ENCODE results near the gene OR1D5. TPM values are rescaled to one million over a fixed set of nuclear protein-coding genes. Genes with fewer than 3 reads are reported as not detected.

The OR1D5 gene
- total RNA-seq, 2 experiments from 2014 or later, result not detected

DNA sequence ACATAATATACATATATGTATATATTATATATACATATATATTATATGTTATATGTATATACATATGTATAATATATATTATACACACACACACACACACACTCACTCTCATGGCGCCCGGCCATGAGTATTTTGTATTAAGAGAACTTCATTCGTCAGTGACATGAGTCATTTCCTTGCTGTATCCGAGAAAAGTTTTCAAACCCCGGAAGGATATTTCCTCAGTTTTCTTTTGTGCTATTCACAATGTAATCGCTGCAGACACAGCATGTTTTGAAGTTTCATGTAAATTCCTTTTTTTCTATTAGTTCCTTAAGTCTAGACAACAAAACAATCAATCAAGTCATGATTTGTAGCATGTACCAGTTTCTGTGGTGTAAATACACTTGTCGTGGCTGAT, 33.3 kb downstream of the OR1D5 start:
- Mint-ChIP-seq H3K4me1 (ENCODE audit: low read depth) (no peaks in the 10 kb centered on the region), H3K4me3 (no peak overlapping the region), H3K27me3 (no peaks in the 10 kb centered on the region), H3K36me3 (peaks cover 9% of the 10 kb centered on the region), H3K27ac (no peak overlapping the region), H3K9me3 (no peaks in the 10 kb centered on the region)
- ChIA-PET CTCF (interaction anchor here (0.6 kb wide), 1 partner anchor 201 kb away, joined by 3 read pairs; no protein-coding TSS in a partner anchor), POLR2A (no interaction called here)
- intact Hi-C loops (cut with micrococcal nuclease), result no loop called here
- DNase-seq, result no peak

DNA sequence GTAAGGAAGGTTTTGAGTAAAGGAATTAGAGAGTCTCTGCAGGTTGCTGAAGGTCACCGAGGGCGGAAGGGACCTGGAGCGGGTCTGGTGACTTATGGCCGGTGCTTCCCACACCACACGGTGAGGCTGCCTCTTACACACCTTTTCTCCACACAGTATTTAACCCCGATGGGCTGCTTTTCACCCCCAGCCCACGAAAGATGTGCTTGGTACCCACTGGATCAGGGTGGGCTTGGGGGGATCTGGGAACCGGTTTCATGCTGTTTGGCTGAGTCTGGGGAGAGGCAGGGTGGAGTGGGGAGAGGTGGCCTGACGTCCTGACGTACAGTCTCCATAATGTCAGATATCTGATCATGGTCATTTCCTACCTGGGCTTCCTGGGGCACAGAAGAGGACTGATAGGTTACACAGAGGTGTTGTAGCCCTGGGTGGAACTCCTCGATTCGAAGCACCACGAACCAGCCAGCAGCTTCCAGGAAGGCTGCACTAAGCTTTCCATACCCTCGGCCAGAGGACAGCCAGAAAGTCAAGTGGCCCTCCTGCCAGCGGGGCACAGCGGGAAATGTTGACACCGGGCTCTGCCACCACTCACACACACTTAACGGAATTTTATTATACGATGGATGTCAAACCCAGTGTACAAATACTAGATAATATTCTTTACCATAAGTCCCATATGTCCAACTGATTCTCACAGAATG, 34.0 kb downstream of the OR1D5 start:
- Mint-ChIP-seq H3K36me3 (peaks cover 9% of the 10 kb centered on the region), H3K27me3 (no peaks in the 10 kb centered on the region), H3K4me1 (ENCODE audit: low read depth) (no peaks in the 10 kb centered on the region), H3K4me3 (no peak overlapping the region), H3K9me3 (no peaks in the 10 kb centered on the region), H3K27ac (no peak overlapping the region)
- no peak for DNase-seq
- CTCF ChIA-PET, result interaction anchor here (0.6 kb wide), 1 partner anchor 200 kb away, joined by 3 read pairs; no protein-coding TSS in a partner anchor
- POLR2A ChIA-PET, result no interaction called here
- intact Hi-C loops (cut with micrococcal nuclease), result no loop called here

DNA sequence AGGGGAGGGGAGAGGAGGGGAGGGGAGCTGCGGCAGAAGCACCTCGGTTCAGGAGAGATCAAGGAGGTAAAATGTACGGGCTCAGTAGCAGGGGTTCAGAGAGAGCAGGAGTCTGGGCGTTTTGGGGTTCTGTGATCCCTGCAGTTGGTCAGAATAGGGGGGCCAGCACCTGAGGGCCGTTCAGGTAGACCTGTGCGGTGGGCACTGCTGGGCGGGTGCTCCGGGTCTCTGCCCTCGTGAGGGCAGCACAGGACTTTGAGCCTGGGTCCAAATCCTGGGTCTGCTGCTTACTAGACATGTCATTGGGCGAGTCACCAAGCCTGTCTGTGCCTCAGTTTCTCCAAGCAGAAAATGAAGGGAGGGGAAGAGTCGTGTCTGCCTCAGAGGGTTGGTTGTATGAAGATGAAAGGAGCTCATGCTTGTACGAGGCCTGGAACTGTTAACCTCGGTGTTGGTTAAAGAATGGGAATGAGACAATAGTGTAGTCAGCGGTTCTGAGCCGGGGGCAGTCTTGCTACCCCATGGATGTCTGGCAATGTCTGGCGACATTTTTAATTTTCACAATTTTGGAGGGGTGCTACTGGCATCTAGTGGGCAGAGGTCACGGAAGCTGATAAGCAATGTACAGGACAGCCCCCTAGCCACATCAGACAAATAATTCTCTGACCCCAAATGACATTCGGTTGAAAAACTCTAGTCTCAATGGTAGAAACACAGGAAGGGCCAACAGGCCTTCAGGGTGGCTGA, 35.4 kb downstream of the OR1D5 start:
- no peak for DNase-seq

DNA sequence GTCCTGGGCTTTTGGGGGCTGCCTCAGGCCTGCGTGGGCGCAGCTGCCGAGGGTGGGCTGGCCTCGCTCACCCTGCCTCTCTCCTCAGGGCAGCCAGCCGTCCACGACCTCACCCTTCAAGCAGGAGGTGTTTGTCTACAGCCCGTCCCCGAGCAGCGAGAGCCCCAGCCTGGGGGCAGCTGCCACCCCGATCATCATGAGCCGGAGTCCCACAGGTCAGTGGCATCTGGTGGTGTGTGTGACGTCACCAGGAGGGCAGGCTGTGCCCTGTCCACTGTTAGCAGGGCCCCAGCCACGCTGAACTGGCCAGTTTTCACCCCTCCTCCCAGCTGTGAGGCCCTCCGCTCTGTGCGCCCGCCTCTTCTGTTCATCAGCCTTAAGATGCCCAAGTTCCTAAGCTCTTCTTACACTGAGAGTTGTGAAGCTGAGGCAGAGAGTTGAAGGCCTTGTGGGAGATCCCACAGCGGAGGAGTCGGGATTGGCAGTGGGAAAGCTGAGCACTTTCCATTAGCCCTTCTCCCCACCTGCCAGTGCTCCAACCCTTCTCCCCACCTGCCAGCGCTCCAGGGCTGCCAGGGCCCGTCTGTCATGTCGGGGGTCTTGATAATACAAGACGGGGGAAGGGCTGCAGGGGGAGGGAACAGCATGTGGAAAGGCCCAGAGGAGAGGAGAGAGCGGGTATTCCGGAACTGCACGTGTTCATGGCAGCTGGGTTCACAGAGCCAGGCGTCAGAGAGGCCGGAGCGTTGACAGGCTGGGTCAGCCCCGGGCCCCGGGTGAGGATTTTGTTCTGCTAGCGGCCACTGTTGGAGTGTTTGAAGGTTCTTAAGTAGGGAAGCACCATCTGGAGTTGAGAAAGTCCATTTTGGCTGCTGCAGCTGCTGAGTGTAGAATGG, 36.3 kb downstream of the OR1D5 start:
- POLR2A ChIA-PET, result no interaction called here
- no peaks in the 10 kb centered on the region for H3K4me1 Mint-ChIP-seq (ENCODE audit: low read depth)
- intact Hi-C loops (cut with micrococcal nuclease), result no loop called here
- CTCF ChIA-PET, result no interaction called here
- peaks cover 13% of the 10 kb centered on the region for H3K9me3 Mint-ChIP-seq
- no peak for DNase-seq
- H3K27ac Mint-ChIP-seq, result no peak overlapping the region
- H3K4me3 Mint-ChIP-seq, result no peak overlapping the region
- peaks cover 24% of the 10 kb centered on the region for H3K36me3 Mint-ChIP-seq
- H3K27me3 Mint-ChIP-seq, result no peaks in the 10 kb centered on the region

More for the DNA sequence above, 35.4 kb downstream of the OR1D5 start:
- no peak overlapping the region for H3K27ac Mint-ChIP-seq
- H3K9me3 Mint-ChIP-seq, result peaks cover 4% of the 10 kb centered on the region
- H3K27me3 Mint-ChIP-seq, result no peaks in the 10 kb centered on the region
- POLR2A ChIA-PET, result no interaction called here
- H3K36me3 Mint-ChIP-seq, result peaks cover 16% of the 10 kb centered on the region
- CTCF ChIA-PET, result interaction anchor here (1.3 kb wide), 1 partner anchor 178 kb away, joined by 3 read pairs; no protein-coding TSS in a partner anchor
- no peak overlapping the region for H3K4me3 Mint-ChIP-seq
- intact Hi-C loops (cut with micrococcal nuclease), result no loop called here
- H3K4me1 Mint-ChIP-seq (ENCODE audit: low read depth), result no peaks in the 10 kb centered on the region

DNA sequence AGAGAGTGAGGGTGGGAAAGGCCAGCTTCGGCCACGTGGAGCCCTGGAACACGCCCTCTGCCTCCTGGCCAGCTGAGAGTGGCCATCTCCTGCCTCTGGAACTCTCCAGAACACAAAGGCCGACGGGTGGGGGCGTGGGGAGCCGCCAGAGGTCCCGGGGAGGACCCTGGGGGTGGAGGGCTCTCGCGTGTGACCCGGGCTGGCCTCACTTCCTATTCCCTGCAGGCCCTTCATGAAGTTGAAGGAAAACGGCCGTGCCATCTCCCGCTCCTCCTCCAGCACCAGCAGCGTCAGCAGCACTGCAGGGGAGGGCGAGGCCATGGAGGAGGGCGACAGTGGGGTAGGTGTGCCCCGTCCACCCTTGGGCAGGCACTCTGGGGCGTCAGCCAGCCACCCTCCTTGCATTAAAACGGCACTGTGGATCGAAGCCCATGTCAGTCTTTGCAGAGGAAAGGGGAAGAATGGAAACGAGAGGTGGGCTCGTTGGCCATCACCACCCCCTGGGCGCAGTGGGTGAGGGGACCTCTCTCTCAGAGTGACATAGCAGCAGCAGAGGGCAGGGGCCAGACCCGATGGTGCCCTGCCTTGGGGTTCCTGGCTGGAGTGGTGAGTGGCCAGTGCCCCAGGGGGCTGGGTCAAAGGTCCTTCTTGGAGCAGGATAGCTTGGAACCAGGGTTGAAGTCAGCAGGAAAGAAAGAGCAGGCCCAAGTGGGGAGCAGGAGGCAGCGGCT, 37.1 kb downstream of the OR1D5 start:
- intact Hi-C loops (cut with micrococcal nuclease), result no loop called here
- POLR2A ChIA-PET, result no interaction called here
- no peak overlapping the region for H3K4me3 Mint-ChIP-seq
- CTCF ChIA-PET, result no interaction called here
- no peaks in the 10 kb centered on the region for H3K4me1 Mint-ChIP-seq (ENCODE audit: low read depth)
- no peaks in the 10 kb centered on the region for H3K27me3 Mint-ChIP-seq
- H3K27ac Mint-ChIP-seq, result no peak overlapping the region
- no peak for DNase-seq
- peaks cover 18% of the 10 kb centered on the region for H3K9me3 Mint-ChIP-seq
- peaks cover 32% of the 10 kb centered on the region for H3K36me3 Mint-ChIP-seq

DNA sequence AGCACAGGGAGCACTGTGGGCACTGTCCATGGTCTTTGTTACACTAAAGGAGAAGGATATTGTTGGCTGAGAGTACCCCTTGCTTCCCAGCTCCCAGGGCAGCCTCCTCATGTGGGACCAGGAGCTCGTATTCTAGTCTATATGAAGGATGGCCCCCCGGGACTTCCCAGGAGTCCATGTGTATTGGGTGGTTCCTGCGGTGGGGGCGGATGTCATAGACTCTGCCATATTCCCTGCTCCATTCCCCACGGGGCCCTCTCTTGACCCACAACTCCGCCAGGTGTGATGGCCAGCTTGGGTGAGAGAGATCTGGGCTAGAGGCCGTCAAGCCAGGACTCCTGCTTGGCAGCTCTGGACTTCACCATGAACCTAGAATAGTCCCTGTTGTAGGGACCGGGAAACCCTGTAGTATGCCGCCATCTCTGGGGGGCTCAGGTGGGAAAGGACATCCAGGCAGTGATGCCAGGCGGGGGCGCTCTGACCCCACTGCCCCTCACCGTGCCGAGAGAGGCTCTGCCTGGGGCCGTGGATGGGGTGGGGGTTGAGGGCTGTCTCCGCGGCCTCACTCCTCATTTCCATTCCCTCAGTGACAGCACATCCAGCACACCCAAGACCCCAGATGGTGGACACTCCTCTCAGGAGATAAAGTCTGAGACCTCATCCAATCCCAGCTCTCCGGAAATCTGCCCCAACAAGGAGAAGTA, 37.8 kb downstream of the OR1D5 start:
- intact Hi-C loops (cut with micrococcal nuclease), result no loop called here
- Mint-ChIP-seq H3K27ac (no peak overlapping the region), H3K9me3 (peaks cover 21% of the 10 kb centered on the region), H3K4me3 (no peak overlapping the region), H3K4me1 (ENCODE audit: low read depth) (no peaks in the 10 kb centered on the region), H3K36me3 (peaks cover 39% of the 10 kb centered on the region), H3K27me3 (no peaks in the 10 kb centered on the region)
- POLR2A ChIA-PET, result no interaction called here
- CTCF ChIA-PET, result no interaction called here
- DNase-seq, result no peak

DNA sequence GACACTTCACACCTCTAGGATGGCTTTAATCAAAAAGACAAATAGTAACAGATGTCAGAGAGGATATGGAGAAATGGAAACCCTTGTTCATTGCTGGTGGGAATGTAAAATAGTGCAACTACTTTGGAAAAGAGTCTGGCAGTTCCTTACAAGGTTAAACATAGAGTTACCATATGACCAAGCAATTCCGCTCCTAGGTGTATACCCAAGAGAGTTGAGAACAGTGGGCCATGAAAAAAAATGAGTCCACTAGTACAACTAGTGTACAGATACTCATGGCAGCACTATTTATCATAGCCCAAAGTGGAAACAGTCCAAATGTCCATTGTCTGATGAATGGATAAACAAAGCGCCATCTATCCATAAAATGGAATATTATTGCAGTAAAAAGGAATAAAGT, 39.1 kb downstream of the OR1D5 start:
- Mint-ChIP-seq H3K9me3 (peaks cover 21% of the 10 kb centered on the region), H3K4me3 (no peak overlapping the region), H3K27me3 (no peaks in the 10 kb centered on the region), H3K27ac (no peak overlapping the region), H3K36me3 (peaks cover 46% of the 10 kb centered on the region), H3K4me1 (ENCODE audit: low read depth) (no peaks in the 10 kb centered on the region)
- ChIA-PET POLR2A (no interaction called here), CTCF (no interaction called here)
- no peak for DNase-seq
- intact Hi-C loops (cut with micrococcal nuclease), result no loop called here

DNA sequence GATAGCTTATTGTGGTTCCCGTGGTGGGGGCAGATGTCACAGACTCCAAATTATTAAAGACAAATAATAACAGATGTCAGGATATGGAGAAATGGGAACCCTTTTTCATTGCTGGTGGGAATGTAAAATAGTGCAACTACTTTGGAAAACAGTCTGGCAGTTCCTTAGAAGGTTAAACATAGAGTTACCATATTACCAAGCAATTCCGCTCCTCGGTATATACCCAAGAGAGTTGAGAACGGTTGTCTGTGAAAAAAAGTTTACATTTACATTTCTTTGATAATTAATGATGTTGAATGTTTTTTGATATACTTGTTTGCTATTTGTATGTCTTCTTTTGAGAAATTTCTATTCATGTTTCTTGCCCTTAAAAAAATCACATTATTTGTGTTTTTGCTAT, 41.2 kb downstream of the OR1D5 start:
- POLR2A ChIA-PET, result no interaction called here
- CTCF ChIA-PET, result no interaction called here

DNA sequence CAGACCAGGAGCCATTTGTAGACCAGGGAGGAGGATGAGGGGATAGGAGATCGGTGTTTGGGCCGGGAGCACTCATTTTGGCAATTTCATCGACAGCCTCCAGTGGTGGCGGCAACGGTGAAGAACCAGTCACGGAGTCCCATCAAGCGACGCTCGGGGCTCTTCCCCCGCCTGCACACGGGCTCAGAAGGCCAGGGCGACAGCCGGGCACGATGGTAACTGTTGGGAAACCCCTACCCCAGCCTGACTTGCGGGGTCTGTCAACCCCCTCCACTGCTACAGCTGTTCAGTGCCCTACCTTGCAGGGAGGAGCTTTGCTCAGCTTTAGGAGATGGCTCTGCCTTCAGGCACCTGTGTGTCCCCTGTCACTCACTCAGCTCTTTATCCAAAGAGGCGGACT, 43.0 kb downstream of the OR1D5 start:
- Mint-ChIP-seq H3K36me3 (peaks cover 41% of the 10 kb centered on the region), H3K4me3 (no peak overlapping the region), H3K27me3 (no peaks in the 10 kb centered on the region), H3K4me1 (ENCODE audit: low read depth) (no peaks in the 10 kb centered on the region), H3K27ac (no peak overlapping the region), H3K9me3 (peaks cover 21% of the 10 kb centered on the region)
- intact Hi-C loops (cut with micrococcal nuclease), result no loop called here
- CTCF ChIA-PET, result interaction anchor here (0.9 to 2.3 kb wide), 2 partner anchors 172 to 662 kb away, joined by 3 to 6 read pairs; no protein-coding TSS in a partner anchor
- POLR2A ChIA-PET, result no interaction called here
- DNase-seq, result no peak

More for the DNA sequence above, 41.2 kb downstream of the OR1D5 start:
- Mint-ChIP-seq H3K36me3 (peaks cover 41% of the 10 kb centered on the region), H3K27me3 (no peaks in the 10 kb centered on the region), H3K27ac (no peak overlapping the region), H3K9me3 (peaks cover 21% of the 10 kb centered on the region), H3K4me3 (no peak overlapping the region), H3K4me1 (ENCODE audit: low read depth) (no peaks in the 10 kb centered on the region)
- intact Hi-C loops (cut with micrococcal nuclease), result no loop called here
- no peak for DNase-seq

DNA sequence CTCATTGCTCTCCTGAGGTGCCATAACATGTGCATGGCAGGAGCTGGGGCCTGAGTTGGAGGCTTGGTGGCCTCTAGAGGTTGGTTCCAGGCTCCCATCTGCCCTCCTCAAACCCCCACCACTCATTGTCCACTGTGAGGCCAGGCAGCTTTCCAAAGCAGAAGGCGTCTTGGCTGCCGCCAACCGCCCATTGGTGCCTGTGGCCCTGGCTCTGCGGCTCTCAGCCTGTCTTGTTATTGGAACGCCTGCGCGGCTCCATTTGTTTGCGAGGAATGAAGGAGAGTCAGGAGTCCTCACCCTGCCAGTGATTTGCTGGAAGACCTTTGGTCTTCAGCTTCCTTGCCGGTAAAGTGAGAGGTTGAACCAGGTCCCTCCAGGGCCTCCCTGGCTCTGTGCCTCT, 43.6 kb downstream of the OR1D5 start:
- ChIA-PET CTCF (interaction anchor here (0.9 to 2.3 kb wide), 2 partner anchors 171 to 663 kb away, joined by 3 to 6 read pairs; no protein-coding TSS in a partner anchor), POLR2A (no interaction called here)
- DNase-seq, result no peak
- H3K4me3 Mint-ChIP-seq, result no peak overlapping the region
- intact Hi-C loops (cut with micrococcal nuclease), result no loop called here
- H3K36me3 Mint-ChIP-seq, result peaks cover 41% of the 10 kb centered on the region
- no peaks in the 10 kb centered on the region for H3K27me3 Mint-ChIP-seq
- peaks cover 21% of the 10 kb centered on the region for H3K9me3 Mint-ChIP-seq
- H3K4me1 Mint-ChIP-seq (ENCODE audit: low read depth), result no peaks in the 10 kb centered on the region
- no peak overlapping the region for H3K27ac Mint-ChIP-seq

DNA sequence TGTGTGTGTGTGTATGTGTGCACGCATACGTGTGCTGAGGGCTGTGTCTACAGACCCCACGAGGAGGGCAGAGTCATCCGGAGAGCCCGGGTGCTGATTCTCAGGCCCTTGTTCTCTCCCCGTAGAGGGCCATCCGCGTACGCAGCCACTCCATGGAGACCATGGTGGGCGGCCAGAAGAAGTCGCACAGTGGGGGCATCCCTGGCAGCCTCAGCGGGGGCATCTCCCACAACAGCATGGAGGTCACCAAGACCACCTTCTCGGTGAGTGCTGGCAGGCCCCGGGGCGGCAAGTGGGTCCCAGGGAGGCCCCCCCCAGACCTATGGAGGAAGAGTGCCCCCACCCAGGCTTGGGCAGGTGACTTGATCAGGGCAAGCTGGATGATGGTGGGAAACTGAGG, 45.5 kb downstream of the OR1D5 start:
- Mint-ChIP-seq H3K27ac (no peak overlapping the region), H3K9me3 (peaks cover 16% of the 10 kb centered on the region), H3K4me3 (no peak overlapping the region), H3K4me1 (ENCODE audit: low read depth) (no peaks in the 10 kb centered on the region), H3K27me3 (no peaks in the 10 kb centered on the region), H3K36me3 (peaks cover 34% of the 10 kb centered on the region)
- DNase-seq, result no peak
- CTCF ChIA-PET, result no interaction called here
- POLR2A ChIA-PET, result no interaction called here
- intact Hi-C loops (cut with micrococcal nuclease), result no loop called here
